ENCODE measurements around the gene TTI1.

TTI1 gene

GRCh38 chr20:37987602-37988290, 45.5 kb downstream of the TTI1 start:
- no peak for DNase-seq (ENCODE audit: low read depth in 2 of 2)

DNA sequence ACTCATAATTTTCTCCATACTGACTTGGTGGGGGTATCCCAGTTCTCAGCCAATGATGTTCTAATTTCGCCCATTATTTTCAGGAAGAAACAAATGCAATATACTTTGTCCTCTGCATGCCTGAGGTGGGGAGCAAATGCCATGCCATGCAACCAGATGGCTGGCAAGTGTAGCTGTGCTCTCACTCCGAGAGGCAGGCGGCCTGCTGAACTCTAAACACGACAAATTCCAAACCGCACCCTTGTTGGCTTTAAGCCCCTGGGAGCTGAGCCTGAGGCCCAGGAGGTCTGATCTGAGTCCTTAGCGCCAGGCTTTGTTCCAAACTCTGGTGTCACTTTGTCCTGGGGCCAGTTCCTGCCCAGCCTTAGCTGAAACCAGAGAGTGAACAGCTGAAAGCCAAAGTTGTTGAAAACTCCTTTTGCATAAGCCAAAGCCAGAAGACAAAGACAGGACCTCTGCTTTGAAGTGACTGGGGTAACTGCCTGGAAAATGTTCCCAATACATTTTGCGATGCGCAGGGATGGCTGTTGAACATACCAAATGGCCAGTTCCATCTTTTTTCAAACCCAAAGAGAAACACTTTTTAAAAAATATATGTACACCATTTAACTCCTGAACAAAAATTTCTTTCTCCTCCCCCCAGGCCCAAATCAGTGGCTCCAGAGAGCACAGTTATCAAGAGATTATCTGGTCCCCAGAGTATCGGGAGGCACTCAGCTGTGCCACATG, 46.2 kb downstream of the TTI1 start:
- no peak for DNase-seq (ENCODE audit: low read depth in 2 of 2)

DNA sequence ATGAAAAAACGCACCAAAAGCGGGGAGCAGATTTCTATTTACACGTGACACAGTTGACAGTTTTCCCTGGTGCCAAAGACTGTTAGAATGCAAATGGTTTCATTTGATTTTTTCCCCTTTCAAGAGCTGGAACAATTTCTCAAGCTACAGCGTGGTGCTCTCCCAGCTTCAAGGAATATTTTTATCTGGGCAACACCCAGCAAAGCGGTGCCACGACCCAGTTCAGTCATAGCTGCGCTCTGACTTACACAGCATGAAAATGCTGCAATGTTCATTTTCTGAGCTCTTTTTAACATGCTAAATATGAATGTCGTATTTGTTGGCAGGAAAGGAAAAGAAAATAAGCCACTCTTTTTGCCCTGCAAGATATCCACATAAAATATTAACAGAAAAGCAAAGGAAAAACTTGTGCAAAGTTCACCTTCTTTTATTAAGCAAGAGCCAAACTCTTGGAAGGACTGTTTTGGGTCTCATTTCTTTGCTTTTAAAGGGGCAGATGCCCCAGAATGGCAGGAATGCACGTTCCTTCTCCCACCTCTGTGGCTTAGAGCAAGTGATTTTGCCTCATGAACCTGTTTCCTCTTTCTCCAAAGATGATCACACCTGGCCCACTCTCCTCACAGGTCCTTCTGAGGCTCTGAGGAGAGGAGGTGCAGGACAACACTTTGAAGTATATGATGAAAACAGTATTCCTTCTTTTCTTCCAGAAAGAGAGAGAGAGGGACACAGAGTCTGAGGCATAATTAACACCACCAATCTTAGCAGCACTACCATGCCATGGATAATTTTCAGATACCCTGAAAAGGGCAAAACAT, 47.0 kb downstream of the TTI1 start:
- DNase-seq (ENCODE audit: low read depth in 2 of 2) = no peak

DNA sequence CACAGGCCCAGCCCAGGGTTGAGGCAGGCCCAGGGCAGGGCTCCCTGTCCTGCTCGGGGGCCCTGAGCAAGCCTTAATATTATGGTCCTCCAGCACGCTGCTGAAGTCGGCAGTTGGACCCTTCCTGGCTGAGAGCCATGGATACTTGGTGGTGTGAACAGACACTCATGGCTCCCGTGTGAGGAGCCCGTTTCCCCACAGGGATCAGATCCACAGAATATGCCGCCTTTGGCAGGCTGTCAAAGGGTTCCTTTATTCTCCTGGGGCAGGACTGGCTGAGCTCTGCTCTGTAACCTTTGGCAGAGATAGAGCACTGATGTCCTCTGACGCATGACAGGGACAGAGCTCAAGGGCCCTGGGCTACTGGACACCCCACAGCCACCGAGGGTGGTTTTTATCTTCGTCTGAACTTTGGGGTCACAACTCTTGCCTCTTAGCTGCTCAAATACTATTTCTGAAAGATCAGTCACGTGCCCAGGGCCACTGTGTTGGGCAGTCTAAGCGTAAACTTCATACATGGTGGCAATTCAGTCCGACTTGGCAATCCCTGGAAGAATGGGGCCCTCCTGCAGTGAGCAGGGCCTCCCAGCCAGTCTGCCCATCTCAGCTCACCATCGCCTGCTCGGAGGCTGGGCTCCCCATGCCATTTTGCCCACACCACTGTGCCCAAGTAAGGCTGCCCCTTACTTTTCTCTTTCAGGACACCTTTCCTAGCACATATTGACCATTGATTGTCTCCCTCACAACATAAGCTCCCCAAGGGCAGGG, 49.1 kb downstream of the TTI1 start:
- DNase-seq (ENCODE audit: low read depth in 2 of 2) = no peak

DNA sequence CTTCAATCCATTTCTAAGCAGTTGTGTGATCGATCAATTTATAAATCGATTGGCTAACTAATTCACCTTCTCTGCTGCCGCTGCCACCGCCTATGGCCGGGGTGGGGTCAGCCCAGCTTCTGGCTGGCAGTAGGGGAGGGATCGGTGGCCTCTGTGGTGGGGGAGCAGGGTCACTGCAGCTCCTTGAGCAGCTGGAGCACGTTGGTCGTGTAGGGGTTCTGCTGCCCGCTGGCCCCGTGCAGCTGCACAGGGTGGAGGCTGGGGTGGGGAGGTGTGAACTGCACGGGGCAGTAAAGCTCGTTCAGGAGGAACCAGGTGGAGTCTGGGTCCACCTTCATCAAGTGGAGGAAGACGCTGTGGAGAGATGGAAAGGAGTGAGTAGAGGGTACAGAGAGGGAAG, 50.0 kb downstream of the TTI1 start:
- no peak for DNase-seq (ENCODE audit: low read depth in 2 of 2)

DNA sequence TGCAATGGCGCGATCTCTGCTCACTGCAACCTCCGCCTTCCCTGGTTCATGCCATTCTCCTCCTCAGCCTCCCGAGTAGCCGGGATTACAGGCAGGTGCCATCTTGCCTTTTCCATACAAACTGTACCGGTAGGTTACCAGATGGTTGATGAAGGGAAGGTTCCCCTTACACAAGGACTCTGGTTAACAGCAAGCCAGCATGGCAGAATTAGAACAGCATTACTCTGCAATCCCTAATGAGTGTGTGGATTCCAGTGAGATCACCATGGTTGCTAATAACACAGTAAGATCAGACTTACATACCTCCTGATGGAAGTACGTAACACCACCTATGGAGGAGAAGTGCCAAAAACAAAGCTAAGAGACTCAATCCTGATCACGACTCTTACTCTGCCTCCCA, 51.7 kb downstream of the TTI1 start:
- DNase-seq (ENCODE audit: low read depth in 2 of 2) = no peak

GRCh38 chr20:37980876-37981275, 52.4 kb downstream of the TTI1 start:
- DNase-seq (ENCODE audit: low read depth in 2 of 2) = no peak

GRCh38 chr20:37980383-37980782, 52.9 kb downstream of the TTI1 start:
- DNase-seq (ENCODE audit: low read depth in 2 of 2) = no peak

DNA sequence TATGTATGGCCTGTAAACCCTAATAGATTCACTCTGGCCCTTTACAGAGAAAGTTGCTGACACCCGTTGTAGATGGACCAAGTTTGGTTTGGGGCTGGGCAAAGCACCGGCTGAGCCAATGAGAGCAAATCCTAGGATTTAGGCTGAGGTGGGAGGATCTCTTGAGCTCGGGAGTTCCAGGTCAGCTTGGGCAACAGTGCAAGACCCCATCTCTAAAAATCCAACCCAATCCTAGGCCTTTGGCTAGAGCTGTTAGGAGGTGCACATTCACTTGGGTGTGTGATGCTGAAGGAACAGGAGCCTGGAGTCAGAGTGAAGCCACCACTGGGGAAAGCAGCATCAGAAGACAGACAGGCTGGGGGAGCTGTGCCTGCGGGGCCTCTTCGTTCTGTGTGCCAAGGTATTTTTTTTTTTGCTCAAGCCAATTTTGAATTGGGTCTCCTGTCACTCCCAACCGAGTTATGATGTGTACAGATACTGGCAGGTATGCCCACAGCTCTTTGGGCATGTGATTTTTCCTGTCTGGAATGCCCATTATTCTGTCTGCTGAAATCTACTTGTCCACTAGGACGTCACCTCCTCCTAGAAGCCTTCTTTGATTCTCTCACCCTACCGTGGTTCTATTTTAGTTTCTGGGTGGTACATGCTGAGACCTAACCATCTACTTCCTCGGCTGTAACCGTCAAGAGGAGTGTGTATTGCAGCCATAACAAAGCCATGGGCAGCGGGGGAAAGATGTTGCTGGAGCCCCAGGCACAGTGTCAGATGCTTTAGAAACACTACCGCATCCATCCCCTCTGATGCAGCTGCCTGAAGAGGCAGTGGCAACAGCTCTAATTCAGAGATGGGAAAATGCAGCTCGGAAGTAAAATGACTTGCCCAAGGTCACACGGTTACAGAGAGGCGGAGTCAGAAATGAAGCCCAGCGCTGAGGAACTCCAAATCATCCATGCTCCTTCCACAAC, 54.0 kb downstream of the TTI1 start:
- no peak for DNase-seq (ENCODE audit: low read depth in 2 of 2)

DNA sequence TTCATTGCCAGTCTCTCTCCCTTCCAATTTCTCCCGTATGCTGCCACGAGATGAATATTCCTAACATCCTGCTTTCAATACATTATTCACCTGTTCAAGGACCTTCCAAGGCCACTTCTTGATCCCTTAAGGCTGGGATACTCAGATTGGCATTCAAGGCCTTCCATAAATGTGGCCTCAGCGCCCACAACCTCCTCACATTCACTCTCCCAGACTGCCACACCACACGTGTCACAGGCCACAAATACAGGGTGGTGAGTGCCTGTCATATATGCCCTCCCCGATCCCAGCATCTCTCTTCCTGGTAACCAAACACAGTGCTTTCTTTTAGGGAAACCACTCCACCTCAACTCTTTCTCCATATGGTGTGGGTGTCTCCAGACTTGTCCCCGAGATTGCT, 55.5 kb downstream of the TTI1 start:
- no peak for DNase-seq (ENCODE audit: low read depth in 2 of 2)

- DNase-seq (ENCODE audit: low read depth in 2 of 2) = no peak
Measured at GRCh38 chr20:37977338-37977737, 55.9 kb downstream of the TTI1 start.

GRCh38 chr20:37976887-37977286, 56.4 kb downstream of the TTI1 start:
- no peak for DNase-seq (ENCODE audit: low read depth in 2 of 2)

DNA sequence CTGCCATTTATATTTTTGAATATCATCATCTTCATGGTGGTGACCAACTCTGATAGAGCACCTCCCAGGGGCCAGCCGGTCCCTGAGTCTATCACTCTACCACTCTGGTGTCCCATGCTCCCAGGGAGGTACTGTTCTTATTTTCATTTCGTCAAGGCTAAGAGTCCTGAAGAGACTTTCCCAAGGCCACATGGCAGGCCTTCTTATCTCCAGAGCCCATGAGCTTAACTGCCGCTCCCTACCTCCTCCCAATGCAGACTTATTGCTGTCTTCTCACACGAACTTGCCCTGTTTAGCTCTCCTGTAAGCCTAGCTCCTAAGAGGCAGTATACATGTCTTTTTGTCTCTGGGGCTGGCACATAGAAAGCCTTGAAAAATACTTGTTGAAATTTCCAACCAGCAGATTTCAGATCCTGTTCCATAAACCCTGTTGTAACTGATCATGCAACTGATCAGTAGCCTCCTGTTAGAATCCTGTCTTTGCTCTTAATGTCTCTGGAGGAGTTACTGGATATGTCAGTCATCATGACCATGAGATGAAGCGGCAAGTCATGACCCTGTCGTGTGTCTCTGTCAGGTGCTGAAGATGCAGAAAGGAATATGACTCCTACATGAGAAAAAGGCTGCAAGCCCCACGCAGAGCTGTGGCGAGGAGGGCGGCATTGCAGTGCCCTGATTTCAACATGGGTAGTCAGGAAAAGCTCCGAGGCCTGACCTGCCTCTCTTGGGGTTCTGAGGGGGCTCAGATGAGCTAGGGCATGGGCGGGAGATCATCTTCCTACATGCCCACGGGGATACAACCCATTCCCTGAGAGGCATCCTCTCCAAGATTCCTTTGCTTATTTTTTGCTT, 60.0 kb downstream of the TTI1 start:
- no peak for DNase-seq (ENCODE audit: low read depth in 2 of 2)

DNA sequence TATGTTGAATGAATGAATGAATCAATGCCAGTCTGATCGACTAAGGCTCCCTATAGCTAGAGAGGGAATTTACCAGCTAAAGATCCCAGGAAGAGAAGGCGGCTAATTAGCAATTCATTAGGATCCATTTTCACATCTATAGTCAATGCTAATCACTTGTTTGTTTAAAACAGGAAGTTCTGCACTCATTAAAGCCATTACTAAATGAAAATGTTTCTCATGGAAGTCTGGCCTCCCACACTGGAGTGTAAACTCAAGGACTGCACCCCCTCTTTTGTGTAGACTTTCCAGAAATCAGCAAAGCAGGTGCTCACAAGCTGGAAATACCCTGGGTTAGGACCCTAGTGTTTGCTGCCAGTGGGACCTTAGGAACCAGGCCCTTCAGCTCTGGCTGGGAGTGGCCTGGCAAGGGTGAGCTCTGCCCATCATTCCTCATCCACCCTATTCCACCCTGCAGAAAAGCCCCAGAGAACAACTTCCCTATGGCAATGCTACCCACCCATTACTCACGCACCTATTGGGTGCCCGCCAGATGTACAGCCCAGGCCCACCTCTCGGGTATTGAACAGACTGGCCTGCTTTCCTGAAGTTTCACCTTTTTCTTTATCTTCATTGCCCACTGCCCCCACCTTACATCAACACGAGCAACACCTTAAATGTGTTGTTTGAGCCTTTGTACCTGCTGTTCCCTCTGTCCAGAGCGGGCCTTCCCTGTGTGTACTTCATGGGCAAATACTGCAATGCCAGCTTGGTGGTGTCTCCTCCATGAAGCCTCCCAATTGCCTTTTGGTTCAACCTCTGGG, 60.8 kb downstream of the TTI1 start:
- DNase-seq (ENCODE audit: low read depth in 2 of 2) = no peak

DNA sequence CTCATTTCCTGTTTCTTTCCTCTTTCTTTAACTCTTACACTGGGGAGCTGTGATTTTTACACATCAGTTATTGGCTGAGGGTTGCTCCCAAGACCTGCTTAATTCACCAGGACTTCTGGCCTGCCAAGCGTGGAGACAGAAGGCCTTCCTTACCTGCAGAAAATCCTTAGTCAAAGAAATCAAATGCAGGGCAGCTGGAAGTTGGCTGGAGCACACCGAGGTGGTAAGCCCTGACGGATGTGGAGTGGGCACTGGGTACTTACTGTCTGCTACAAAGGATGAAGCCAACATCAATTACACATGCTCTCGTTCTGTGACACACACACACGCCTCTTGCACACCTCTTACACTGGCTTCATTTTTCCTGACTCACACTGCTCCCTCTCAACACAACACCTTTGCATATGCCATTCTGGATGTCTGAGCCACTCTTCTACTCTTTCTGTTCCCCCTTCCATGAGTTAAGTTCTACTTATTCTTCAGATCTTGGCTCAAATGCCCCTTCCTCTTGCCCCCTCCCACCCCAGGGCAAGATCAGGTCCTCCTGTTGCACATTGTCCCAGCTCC, 61.6 kb downstream of the TTI1 start:
- DNase-seq (ENCODE audit: low read depth in 2 of 2) = no peak

DNA sequence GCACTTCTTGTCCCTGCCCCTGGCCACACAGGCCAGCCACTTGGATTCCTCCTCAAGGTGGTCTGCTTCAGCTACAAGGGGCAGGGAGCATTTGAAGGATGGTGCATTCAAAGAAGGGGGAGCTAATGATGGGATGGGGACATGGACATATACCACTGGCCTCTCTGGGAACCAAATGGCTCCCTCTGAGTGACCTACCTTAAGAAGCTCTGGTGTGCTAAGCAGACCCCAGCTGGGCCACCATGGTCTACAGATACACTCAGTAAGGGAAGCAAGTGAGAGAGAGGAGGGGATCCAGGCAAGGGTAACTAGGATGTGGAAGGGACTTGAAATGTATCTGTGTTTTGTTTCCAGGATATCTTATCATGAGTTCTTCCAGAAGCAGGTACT, 62.4 kb downstream of the TTI1 start:
- DNase-seq (ENCODE audit: low read depth in 2 of 2) = no peak

- no peak for DNase-seq (ENCODE audit: low read depth in 2 of 2)
Measured at GRCh38 chr20:37969949-37970855, 63.1 kb downstream of the TTI1 start.

All from fibroblast of skin of left biceps (primary cell).